Smooth muscle cell (in vitro differentiated cells): ENCODE data around the gene EPHX1. TPM values are rescaled to one million over a fixed set of nuclear protein-coding genes. Genes with fewer than 3 reads are reported as not detected.

Source experiments
- DNase-seq: peaks from one replicate; lab custom pipeline; 2025; ENCODE audit not compliant: unreplicated experiment; lab: John Stamatoyannopoulos, UW
- H2AFZ ChIP-seq: fragments of 200-600 bp; sonication (generic); 2 replicates; pipeline ENCODE4 v1.6.0; 2016; ENCODE audit warnings: antibody characterized with exemption, low read depth, mild to moderate bottlenecking
- H3F3A ChIP-seq: fragments of 200-600 bp; sonication (generic); 2 replicates; pipeline ENCODE4 v1.6.0; 2017; ENCODE audit warnings: antibody characterized with exemption, low read depth
- H3K27ac ChIP-seq: fragments of 200-600 bp; sonication (generic); 2 replicates; pipeline ENCODE4 v1.5.1; 2016; ENCODE audit warnings: low read depth, mild to moderate bottlenecking
- H3K27me3 ChIP-seq: fragments of 200-600 bp; sonication (generic); 2 replicates; pipeline ENCODE4 v1.6.1; 2016; ENCODE audit warnings: low read depth, mild to moderate bottlenecking
- H3K36me3 ChIP-seq: fragments of 200-600 bp; sonication (generic); 2 replicates; pipeline ENCODE4 v1.5.1; 2016; ENCODE audit warnings: low read depth
- H3K4me1 ChIP-seq: fragments of 200-600 bp; sonication (generic); 2 replicates; pipeline ENCODE4 v1.5.1; 2016; ENCODE audit warnings: low read depth
- H3K4me2 ChIP-seq: fragments of 200-600 bp; sonication (generic); 2 replicates; pipeline ENCODE4 v1.6.0; 2016; ENCODE audit warnings: mild to moderate bottlenecking
- H3K4me3 ChIP-seq: fragments of 200-600 bp; sonication (generic); 2 replicates; pipeline ENCODE4 v1.5.1; 2016; ENCODE audit warnings: mild to moderate bottlenecking
- H3K79me2 ChIP-seq: fragments of 200-600 bp; sonication (generic); 2 replicates; pipeline ENCODE4 v1.6.0; 2016; ENCODE audit warnings: low read depth, mild to moderate bottlenecking
- H3K9ac ChIP-seq: fragments of 200-600 bp; sonication (generic); 2 replicates; pipeline ENCODE4 v1.6.0; 2016; ENCODE audit warnings: low read depth
- H3K9me3 ChIP-seq: fragments of 200-600 bp; sonication (generic); replicated peaks from 2 replicates; pipeline ENCODE4 v1.5.1; 2016; ENCODE audit warnings: low read depth
- H4K20me1 ChIP-seq: fragments of 200-600 bp; sonication (generic); 2 replicates; pipeline ENCODE4 v1.6.0; 2016; ENCODE audit warnings: low read depth
- WGBS: methylation state at CpG from one replicate; pipeline ENCODE4 v1.1.7; 2016; ENCODE audit warnings: low lambda C conversion rate; 5-methylcytosine and 5-hydroxymethylcytosine counted together
- polyA plus RNA-seq: library from polyadenylated mRNA; unstranded; fragments of >200 nt; fragmentation: Nextera tagmentation; extraction: Ambion mirVana; gene quantifications from 2 replicates; pipeline ENCODE4 v1.2.1, GENCODE V29; 2016
- total RNA-seq: library from RNA; depleted of rRNA; stranded (reverse); fragments of >200 nt; gene quantifications from 2 replicates; pipeline ENCODE4 v1.2.3, GENCODE V29; 2014
- TF ChIP-seq, protein P1 (sequence below): fragments of 200-600 bp; sonication (generic); IDR thresholded peaks from 2 replicates; pipeline ENCODE4 v1.5.1; 2017; ENCODE audit warnings: borderline replicate concordance, mild to moderate bottlenecking, antibody characterized with exemption; ENCODE audit not compliant: insufficient read depth, poor library complexity, severe bottlenecking

The EPHX1 gene
- total and polyA plus RNA-seq, 2 experiments from 2014 or later = 16.1 to 22.2 TPM

DNA sequence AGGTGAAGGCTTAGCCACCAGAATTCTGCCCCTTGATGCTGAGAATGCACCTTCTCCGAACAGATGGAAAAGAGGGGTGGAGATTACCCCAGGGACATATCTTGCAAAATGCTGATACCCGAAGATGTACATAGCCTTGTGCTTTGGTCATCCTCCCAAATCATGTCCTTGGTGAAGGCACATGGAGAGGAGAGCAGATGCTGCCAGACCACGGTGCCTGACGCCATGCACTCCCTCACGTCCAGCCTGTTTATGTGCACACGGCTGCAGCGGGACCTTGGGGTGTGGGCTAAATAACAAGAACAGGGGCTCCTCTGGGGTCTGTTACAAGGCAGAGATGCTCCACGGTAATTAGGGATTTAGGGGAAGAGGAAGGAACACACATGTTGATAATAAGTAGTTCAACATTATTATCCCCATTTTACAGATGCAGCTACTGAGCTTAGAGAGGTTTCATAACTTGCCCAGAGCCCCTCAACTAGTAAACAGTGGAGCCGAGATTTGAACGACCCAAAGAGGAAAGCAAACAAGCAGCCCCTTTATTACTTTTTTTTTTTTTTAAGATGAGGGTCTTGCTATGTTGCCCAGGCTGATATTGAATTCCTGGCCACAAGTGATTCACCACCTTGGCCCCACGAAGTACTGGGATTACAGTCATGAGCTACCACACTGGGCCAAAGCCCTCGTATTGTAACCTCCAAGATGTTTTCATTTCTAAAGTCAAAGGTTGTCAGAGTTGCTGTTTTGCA is 12.9 kb downstream of the EPHX1 start:
- TF ChIP-seq, protein P1, sequence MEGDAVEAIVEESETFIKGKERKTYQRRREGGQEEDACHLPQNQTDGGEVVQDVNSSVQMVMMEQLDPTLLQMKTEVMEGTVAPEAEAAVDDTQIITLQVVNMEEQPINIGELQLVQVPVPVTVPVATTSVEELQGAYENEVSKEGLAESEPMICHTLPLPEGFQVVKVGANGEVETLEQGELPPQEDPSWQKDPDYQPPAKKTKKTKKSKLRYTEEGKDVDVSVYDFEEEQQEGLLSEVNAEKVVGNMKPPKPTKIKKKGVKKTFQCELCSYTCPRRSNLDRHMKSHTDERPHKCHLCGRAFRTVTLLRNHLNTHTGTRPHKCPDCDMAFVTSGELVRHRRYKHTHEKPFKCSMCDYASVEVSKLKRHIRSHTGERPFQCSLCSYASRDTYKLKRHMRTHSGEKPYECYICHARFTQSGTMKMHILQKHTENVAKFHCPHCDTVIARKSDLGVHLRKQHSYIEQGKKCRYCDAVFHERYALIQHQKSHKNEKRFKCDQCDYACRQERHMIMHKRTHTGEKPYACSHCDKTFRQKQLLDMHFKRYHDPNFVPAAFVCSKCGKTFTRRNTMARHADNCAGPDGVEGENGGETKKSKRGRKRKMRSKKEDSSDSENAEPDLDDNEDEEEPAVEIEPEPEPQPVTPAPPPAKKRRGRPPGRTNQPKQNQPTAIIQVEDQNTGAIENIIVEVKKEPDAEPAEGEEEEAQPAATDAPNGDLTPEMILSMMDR = no peak
- H4K20me1 ChIP-seq = peaks cover 23% of the 10 kb centered on the region
- H3K36me3 ChIP-seq = no peaks in the 10 kb centered on the region
- H3K27me3 ChIP-seq = no peaks in the 10 kb centered on the region
- no peaks in the 10 kb centered on the region for H3F3A ChIP-seq
- DNase-seq = no peak
- peaks cover 22% of the 10 kb centered on the region for H3K4me1 ChIP-seq
- H3K9me3 ChIP-seq = no peaks in the 10 kb centered on the region
- peaks cover 22% of the 10 kb centered on the region for H3K79me2 ChIP-seq
- WGBS = 93% methylated on average over 12 of the region's 12 CpGs
- H3K4me3 ChIP-seq = no peak overlapping the region
- H3K27ac ChIP-seq = no peak overlapping the region
- H2AFZ ChIP-seq = no peak overlapping the region
- no peak overlapping the region for H3K4me2 ChIP-seq
- H3K9ac ChIP-seq = no peak overlapping the region

DNA sequence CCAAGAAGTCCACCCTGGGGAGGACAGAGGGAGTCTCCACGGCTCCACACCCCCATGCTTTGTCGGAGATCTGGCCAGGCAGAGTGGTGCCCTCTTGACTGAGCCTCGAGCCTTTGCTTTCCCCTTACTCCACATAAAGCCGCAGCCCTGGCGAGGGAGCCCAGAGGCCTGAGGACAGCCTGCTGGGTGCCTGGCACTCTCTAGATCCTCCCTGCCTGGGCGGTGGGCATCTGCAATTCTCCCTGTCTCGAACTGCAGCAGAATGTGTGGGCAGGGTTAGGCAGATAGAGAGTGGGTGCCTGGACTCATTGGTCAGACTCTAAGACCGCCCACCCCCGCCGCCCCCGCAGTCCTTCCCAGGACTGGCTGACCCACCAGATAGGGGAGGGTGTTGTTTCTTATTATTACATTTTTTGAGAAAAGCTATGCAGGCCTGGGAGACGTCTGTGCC is 13.9 kb downstream of the EPHX1 start:
- H3K4me1 ChIP-seq = peaks cover 19% of the 10 kb centered on the region
- no peak for DNase-seq
- H3K9me3 ChIP-seq = no peaks in the 10 kb centered on the region
- no peak overlapping the region for H3K4me3 ChIP-seq
- 79% methylated on average over 12 of the region's 12 CpGs for WGBS
- no peaks in the 10 kb centered on the region for H3K36me3 ChIP-seq
- H4K20me1 ChIP-seq = peaks cover 24% of the 10 kb centered on the region
- TF ChIP-seq, protein P1 = no peak
- no peak overlapping the region for H3K27ac ChIP-seq
- H3K9ac ChIP-seq = no peak overlapping the region
- H3K27me3 ChIP-seq = no peaks in the 10 kb centered on the region
- H2AFZ ChIP-seq = no peak overlapping the region
- H3F3A ChIP-seq = no peaks in the 10 kb centered on the region
- H3K79me2 ChIP-seq = peaks cover 15% of the 10 kb centered on the region
- H3K4me2 ChIP-seq = no peak overlapping the region

DNA sequence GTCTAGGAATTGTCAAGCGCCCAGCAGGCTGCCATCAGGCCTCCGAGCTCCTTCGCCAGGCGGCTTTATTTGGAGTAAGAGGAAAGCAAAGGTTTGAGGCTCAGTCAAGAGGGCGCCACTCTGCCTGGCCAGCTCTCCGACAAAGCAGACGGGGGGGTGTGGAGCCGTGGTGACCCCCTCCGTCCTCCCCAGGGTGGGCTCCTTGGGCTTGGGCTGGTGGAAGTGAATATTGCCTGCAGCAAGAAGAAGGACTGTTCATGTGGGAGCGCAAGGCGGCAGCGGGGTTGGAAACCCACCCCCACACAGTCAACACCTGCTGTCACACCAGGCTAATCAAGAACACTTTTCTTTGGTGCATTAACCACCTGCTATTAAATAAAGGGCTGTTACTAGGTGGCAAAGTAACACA is 14.6 kb downstream of the EPHX1 start:
- peaks cover 24% of the 10 kb centered on the region for H4K20me1 ChIP-seq
- peaks cover 14% of the 10 kb centered on the region for H3K79me2 ChIP-seq
- no peak for DNase-seq
- H3K9me3 ChIP-seq = no peaks in the 10 kb centered on the region
- H3K27me3 ChIP-seq = no peaks in the 10 kb centered on the region
- no peak overlapping the region for H3K4me2 ChIP-seq
- no peaks in the 10 kb centered on the region for H3K36me3 ChIP-seq
- H3K27ac ChIP-seq = no peak overlapping the region
- H3K9ac ChIP-seq = no peak overlapping the region
- H3F3A ChIP-seq = no peaks in the 10 kb centered on the region
- 92% methylated on average over 12 of the region's 12 CpGs for WGBS
- TF ChIP-seq, protein P1 = no peak
- no peak overlapping the region for H2AFZ ChIP-seq
- no peak overlapping the region for H3K4me3 ChIP-seq
- peaks cover 19% of the 10 kb centered on the region for H3K4me1 ChIP-seq

DNA sequence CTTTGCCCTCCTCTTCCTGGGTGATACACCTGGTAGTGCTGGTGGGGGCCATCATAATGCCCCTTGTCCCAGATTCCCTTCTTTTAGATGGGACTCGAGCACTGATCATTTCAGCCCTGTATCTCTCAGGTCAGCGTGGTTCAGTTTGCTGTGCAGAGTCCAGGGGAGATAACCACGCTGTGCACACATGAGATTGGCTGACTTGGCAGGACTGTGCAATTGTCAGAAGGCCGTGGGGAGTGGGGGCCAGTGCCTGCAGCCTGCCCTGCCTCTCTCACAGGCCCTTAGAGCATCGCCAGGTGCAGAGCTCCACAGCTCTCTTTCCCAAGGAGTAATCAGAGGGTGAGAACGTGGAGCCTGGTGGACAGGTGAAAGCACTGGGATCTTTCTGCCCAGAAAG is 15.2 kb downstream of the EPHX1 start:
- 94% methylated on average over 6 of the region's 6 CpGs for WGBS
- DNase-seq = no peak
- H3K4me3 ChIP-seq = no peak overlapping the region
- no peaks in the 10 kb centered on the region for H3K27me3 ChIP-seq
- H3F3A ChIP-seq = no peaks in the 10 kb centered on the region
- no peak overlapping the region for H3K27ac ChIP-seq
- no peaks in the 10 kb centered on the region for H3K36me3 ChIP-seq
- TF ChIP-seq, protein P1 = no peak
- no peak overlapping the region for H3K9ac ChIP-seq
- no peak overlapping the region for H3K4me2 ChIP-seq
- H3K79me2 ChIP-seq = peaks cover 11% of the 10 kb centered on the region
- H2AFZ ChIP-seq = no peak overlapping the region
- peaks cover 19% of the 10 kb centered on the region for H3K4me1 ChIP-seq
- H4K20me1 ChIP-seq = peaks cover 24% of the 10 kb centered on the region
- no peaks in the 10 kb centered on the region for H3K9me3 ChIP-seq
